OCI-LY7 (cell line): ENCODE measurements around the gene GK2. TPM values are rescaled to one million over a fixed set of nuclear protein-coding genes. Genes with fewer than 3 reads are reported as not detected.

Experiments used
- BruUV-seq: library from RNA; stranded (reverse); fragments of 400-500 nt; replicated peaks from 2 replicates; lab custom pipeline; 2021; lab: Mats Ljungman, UMichigan
- CTCF ChIA-PET: fragments of 300-600 bp; sonication (Branson Sonifier 250); formaldehyde crosslinking; loops from one replicate; lab custom pipeline; 2022; ENCODE audit warnings: antibody characterized with exemption; ENCODE audit not compliant: unreplicated experiment; lab: Charles Lee
- POLR2A ChIA-PET: fragments of 300-600 bp; sonication (Branson Sonifier 250); formaldehyde crosslinking; loops from one replicate; lab custom pipeline; 2022; ENCODE audit warnings: antibody characterized with exemption; lab: Charles Lee
- DNase-seq: peaks from one replicate; pipeline ENCODE4 v3.0.0-alpha.2; 2015; ENCODE audit warnings: low spot score
- H2AFZ ChIP-seq: fragments of 200-600 bp; sonication (generic), shearing (Covaris generic); 2 replicates; pipeline ENCODE4 v1.6.1; 2014; ENCODE audit warnings: mild to moderate bottlenecking, antibody characterized with exemption, low read length, moderate library complexity
- H3K27ac ChIP-seq: fragments of 200-600 bp; sonication (generic); 2 replicates; pipeline ENCODE4 v1.5.1; 2014; ENCODE audit warnings: mixed run types, low read depth, mild to moderate bottlenecking, moderate library complexity, low read length, inconsistent platforms; ENCODE audit not compliant: poor library complexity, severe bottlenecking
- H3K36me3 ChIP-seq: fragments of 200-600 bp; sonication (generic); 2 replicates; pipeline ENCODE4 v1.6.1; 2014; ENCODE audit warnings: mild to moderate bottlenecking, antibody characterized with exemption, low read length, moderate library complexity, mixed read lengths; ENCODE audit not compliant: insufficient read depth
- H3K4me1 ChIP-seq: fragments of 200-600 bp; sonication (generic); 2 replicates; pipeline ENCODE4 v1.5.1; 2014; ENCODE audit warnings: mild to moderate bottlenecking, low read length; ENCODE audit not compliant: insufficient read depth, poor library complexity, severe bottlenecking
- H3K4me2 ChIP-seq: fragments of 200-600 bp; sonication (generic); 2 replicates; pipeline ENCODE4 v1.6.1; 2014; ENCODE audit warnings: mild to moderate bottlenecking, low read length
- H3K4me3 ChIP-seq: fragments of 200-600 bp; sonication (generic); 2 replicates; pipeline ENCODE4 v1.5.1; 2014; ENCODE audit warnings: mild to moderate bottlenecking, low read depth, low read length; ENCODE audit not compliant: poor library complexity, severe bottlenecking
- H3K79me2 ChIP-seq: fragments of 200-600 bp; sonication (generic); 2 replicates; pipeline ENCODE4 v1.6.1; 2016; ENCODE audit warnings: low read depth, mild to moderate bottlenecking, low read length, moderate library complexity, mixed read lengths; ENCODE audit not compliant: insufficient read depth
- H3K9me2 ChIP-seq: fragments of 200-600 bp; sonication (generic); 2 replicates; pipeline ENCODE4 v1.6.1; 2016; ENCODE audit warnings: mild to moderate bottlenecking, low read length, mixed read lengths; ENCODE audit not compliant: insufficient read depth
- H3K9me3 ChIP-seq: fragments of 200-600 bp; sonication (generic); 2 replicates; pipeline ENCODE4 v1.6.1; 2014; ENCODE audit warnings: mild to moderate bottlenecking, mixed run types, low read length, mixed read lengths
- H4K20me1 ChIP-seq: fragments of 200-600 bp; sonication (generic); 2 replicates; pipeline ENCODE4 v1.6.1; 2014; ENCODE audit warnings: mild to moderate bottlenecking, antibody characterized with exemption, low read length, moderate library complexity, mixed read lengths; ENCODE audit not compliant: insufficient read depth
- EZH2phosphoT487 ChIP-seq: fragments of 200-600 bp; sonication (generic); IDR thresholded peaks from 2 replicates; pipeline ENCODE4 v1.6.1; 2018; ENCODE audit warnings: low read depth, borderline replicate concordance, mild to moderate bottlenecking, mixed run types, antibody characterized with exemption, low read length, moderate library complexity, mixed read lengths
- intact Hi-C: fragments of 100-400 bp; cut with micrococcal nuclease; formaldehyde crosslinking; loops from one replicate; pipeline ENCODE4 v1.10.0; 2022; ENCODE audit not compliant: unreplicated experiment
- total RNA-seq, 2 experiments: library from RNA; depleted of rRNA in 1 of 2; stranded (reverse); fragments of >200 nt in 1 of 2; shearing (Covaris generic) in 1 of 2; gene quantifications; 2 replicates each; pipeline ENCODE4 v1.2.3, GENCODE V29; 2014 to 2022
- TF ChIP-seq, protein P1 (sequence below): fragments of 200-600 bp; sonication (generic); conservative IDR thresholded peaks from 2 replicates; pipeline ENCODE4 v1.5.1; 2014; ENCODE audit warnings: mild to moderate bottlenecking, antibody characterized with exemption, low read length, moderate library complexity, mixed read lengths

The GK2 gene
- total RNA-seq, 2 experiments from 2014 or later, result not detected

DNA sequence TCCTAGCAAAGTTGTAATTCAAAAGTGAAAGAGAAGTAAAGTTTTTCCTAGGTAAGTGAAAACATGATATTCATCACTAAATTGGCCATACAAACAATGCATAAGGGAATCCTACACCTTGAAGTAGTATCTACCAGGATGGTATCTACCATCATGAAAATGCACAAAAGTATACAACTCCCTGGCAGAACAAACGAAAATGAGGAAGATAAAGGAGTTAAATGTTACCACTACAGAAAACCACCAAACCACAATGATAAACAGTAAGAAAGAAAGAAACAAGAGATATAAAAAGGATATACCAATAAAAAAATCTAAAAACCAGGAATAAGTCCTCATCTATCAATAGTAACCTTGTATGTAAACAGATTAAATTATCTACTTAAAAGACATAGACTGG, 26.9 kb downstream of the GK2 start:
- no TSS peak for BruUV-seq
- CTCF ChIA-PET, result no interaction called here
- no peak overlapping the region for H3K4me2 ChIP-seq
- no peaks in the 10 kb centered on the region for H3K79me2 ChIP-seq
- H3K4me1 ChIP-seq, result no peaks in the 10 kb centered on the region
- H4K20me1 ChIP-seq, result no peaks in the 10 kb centered on the region
- DNase-seq, result no peak
- no peaks in the 10 kb centered on the region for H3K9me3 ChIP-seq
- H3K9me2 ChIP-seq, result no peaks in the 10 kb centered on the region
- TF ChIP-seq EZH2phosphoT487, result no peak
- TF ChIP-seq, protein P1, sequence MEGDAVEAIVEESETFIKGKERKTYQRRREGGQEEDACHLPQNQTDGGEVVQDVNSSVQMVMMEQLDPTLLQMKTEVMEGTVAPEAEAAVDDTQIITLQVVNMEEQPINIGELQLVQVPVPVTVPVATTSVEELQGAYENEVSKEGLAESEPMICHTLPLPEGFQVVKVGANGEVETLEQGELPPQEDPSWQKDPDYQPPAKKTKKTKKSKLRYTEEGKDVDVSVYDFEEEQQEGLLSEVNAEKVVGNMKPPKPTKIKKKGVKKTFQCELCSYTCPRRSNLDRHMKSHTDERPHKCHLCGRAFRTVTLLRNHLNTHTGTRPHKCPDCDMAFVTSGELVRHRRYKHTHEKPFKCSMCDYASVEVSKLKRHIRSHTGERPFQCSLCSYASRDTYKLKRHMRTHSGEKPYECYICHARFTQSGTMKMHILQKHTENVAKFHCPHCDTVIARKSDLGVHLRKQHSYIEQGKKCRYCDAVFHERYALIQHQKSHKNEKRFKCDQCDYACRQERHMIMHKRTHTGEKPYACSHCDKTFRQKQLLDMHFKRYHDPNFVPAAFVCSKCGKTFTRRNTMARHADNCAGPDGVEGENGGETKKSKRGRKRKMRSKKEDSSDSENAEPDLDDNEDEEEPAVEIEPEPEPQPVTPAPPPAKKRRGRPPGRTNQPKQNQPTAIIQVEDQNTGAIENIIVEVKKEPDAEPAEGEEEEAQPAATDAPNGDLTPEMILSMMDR, result no peak
- POLR2A ChIA-PET, result interaction anchor here (0.5 kb wide), 1 partner anchor 9 kb away, joined by 3 read pairs; no protein-coding TSS in a partner anchor
- intact Hi-C loops, result no loop called here
- H3K4me3 ChIP-seq, result no peak overlapping the region
- no peak overlapping the region for H2AFZ ChIP-seq
- H3K36me3 ChIP-seq, result no peaks in the 10 kb centered on the region
- no peak overlapping the region for H3K27ac ChIP-seq

DNA sequence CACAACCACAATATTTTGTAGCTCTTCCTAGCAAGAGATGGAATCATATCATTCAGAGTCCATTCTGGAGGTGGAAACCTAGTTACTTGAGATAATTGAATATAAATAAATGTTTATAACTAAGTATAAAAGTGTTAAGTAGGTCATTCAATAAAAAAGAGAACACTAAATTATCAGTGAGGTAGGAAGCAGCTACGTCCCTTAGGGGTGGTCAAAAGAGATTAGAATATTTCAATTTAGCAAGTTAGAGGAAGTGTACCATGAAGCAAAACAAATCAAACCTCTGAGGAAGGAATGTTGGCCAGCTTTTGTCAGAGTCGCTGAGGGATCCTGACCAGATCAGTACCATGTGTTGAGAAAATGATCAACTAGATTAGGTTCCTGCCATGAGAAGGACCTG, 38.0 kb downstream of the GK2 start:
- no peaks in the 10 kb centered on the region for H4K20me1 ChIP-seq
- ChIA-PET CTCF (no interaction called here), POLR2A (interaction anchor here (0.5 kb wide), 1 partner anchor 41 kb away, joined by 3 read pairs; no protein-coding TSS in a partner anchor)
- no peak overlapping the region for H2AFZ ChIP-seq
- no peaks in the 10 kb centered on the region for H3K4me1 ChIP-seq
- no peak for DNase-seq
- BruUV-seq, result no TSS peak
- H3K36me3 ChIP-seq, result no peaks in the 10 kb centered on the region
- TF ChIP-seq, protein P1, result no peak
- no peak for TF ChIP-seq EZH2phosphoT487
- no peak overlapping the region for H3K4me2 ChIP-seq
- no peak overlapping the region for H3K4me3 ChIP-seq
- intact Hi-C loops, result no loop called here
- no peak overlapping the region for H3K27ac ChIP-seq
- no peaks in the 10 kb centered on the region for H3K9me3 ChIP-seq
- no peaks in the 10 kb centered on the region for H3K9me2 ChIP-seq
- H3K79me2 ChIP-seq, result no peaks in the 10 kb centered on the region

DNA sequence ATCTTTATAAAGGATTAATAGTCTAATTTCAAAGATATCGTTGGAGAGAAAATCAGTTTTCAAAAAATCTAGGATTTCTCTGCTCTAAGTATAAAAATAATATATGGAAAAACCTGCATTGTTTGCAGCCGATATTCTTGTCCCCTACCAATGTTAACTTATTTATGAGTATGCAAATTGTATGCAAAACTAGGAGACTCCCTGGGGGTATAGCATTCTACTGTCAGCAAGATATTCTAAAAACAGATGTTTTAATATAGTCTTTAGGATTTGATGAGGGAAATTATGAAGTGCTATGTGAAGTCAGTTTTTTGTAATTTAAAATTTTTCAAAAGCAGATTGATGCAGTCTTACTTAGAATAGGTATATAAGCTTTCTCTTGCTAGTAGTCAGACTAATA, 40.9 kb downstream of the GK2 start:
- no peak overlapping the region for H3K4me3 ChIP-seq
- TF ChIP-seq, protein P1, result no peak
- no peak for TF ChIP-seq EZH2phosphoT487
- no peak for DNase-seq
- no peaks in the 10 kb centered on the region for H3K36me3 ChIP-seq
- no peaks in the 10 kb centered on the region for H4K20me1 ChIP-seq
- CTCF ChIA-PET, result no interaction called here
- no peak overlapping the region for H2AFZ ChIP-seq
- intact Hi-C loops, result no loop called here
- no peaks in the 10 kb centered on the region for H3K9me3 ChIP-seq
- H3K79me2 ChIP-seq, result no peaks in the 10 kb centered on the region
- H3K4me2 ChIP-seq, result no peak overlapping the region
- no peaks in the 10 kb centered on the region for H3K9me2 ChIP-seq
- BruUV-seq, result no TSS peak
- no peaks in the 10 kb centered on the region for H3K4me1 ChIP-seq
- H3K27ac ChIP-seq, result no peak overlapping the region
- POLR2A ChIA-PET, result no interaction called here
